Right cardiac atrium (tissue), 5 donors: ENCODE data around the gene ZNF563. TPM values are rescaled to one million over a fixed set of nuclear protein-coding genes. Genes with fewer than 3 reads are reported as not detected.

Experiments
- ATAC-seq, 2 donors: fragments of 200-7000 bp; cut with Tn5 transposase; one replicate each; pipeline versions ENCODE4 v1.8.0 to v1.9.1; 2020; ENCODE audit warnings: moderate library complexity in 2 of 2, mild to moderate bottlenecking in 1 of 2
- DNase-seq, 3 donors: peaks; one replicate each; pipeline ENCODE4 v3.0.0-alpha.2; 2020
- H3K27ac ChIP-seq: one replicate; pipeline ENCODE4 v1.5.1; 2013; ENCODE audit warnings: mild to moderate bottlenecking, low read length, control low read depth, moderate library complexity
- H3K27me3 ChIP-seq: one replicate; pipeline ENCODE4 v1.6.1; 2013; ENCODE audit not compliant: control insufficient read depth, insufficient read depth
- H3K4me1 ChIP-seq: one replicate; pipeline ENCODE4 v1.6.1; 2013; ENCODE audit warnings: low read length; ENCODE audit not compliant: control insufficient read depth, insufficient read depth
- H3K4me3 ChIP-seq: one replicate; pipeline ENCODE4 v1.5.1; 2013; ENCODE audit warnings: low read length, control low read depth
- H3K9me3 ChIP-seq: one replicate; pipeline ENCODE4 v1.6.1; 2013; ENCODE audit warnings: low read length; ENCODE audit not compliant: control insufficient read depth
- WGBS: extraction: QIAGEN DNeasy Blood & Tissue Kit; methylation state at CpG from one replicate; pipeline ENCODE4 v1.1.7; 2013; 5-methylcytosine and 5-hydroxymethylcytosine counted together
- intact Hi-C, 4 donors: fragments of 100-400 bp; cut with DNase I; formaldehyde crosslinking; loops; one replicate each; pipeline versions ENCODE4 v1.11.0 to v1.14.0; 2022 to 2023
- polyA plus RNA-seq: library from polyadenylated mRNA; stranded (reverse); fragments of 200-250 nt; gene quantifications from one replicate; pipeline ENCODE4 v1.2.3, GENCODE V29; 2013
- total RNA-seq, 4 donors: library from RNA; stranded (reverse); fragmentation: NEBNext Ultra II Directional; extraction: Animal tissue kit (Norgen Biotek cat#: 25700); gene quantifications; one replicate each; pipeline ENCODE4 v1.2.1, GENCODE V29; 2021
- donor health status: healthy with polysubstance abuse.
- donor health status: DM: no; HTN: yes; CAD: no.
- donor health status: DM: no; HTN: no; CAD: no.
- donor health status: DM: no; HTN: yes; CAD: no; lungs with severe emphysema.
- donor health status: DM: yes; HTN: yes; CAD: no.

Gene ZNF563
- total and polyA plus RNA-seq, 5 donors = 4.5 to 5.7 (median 5.0) TPM

- H3K4me3 ChIP-seq = peak within 1 kb of the TSS; percentile 47
- peaks cover 7% of the 10 kb centered on the region for H3K4me1 ChIP-seq
- intact Hi-C loops = no loop called here
Observed at GRCh38 chr19:12294249-12295158, 38.9 kb downstream of the ZNF563 start, which contains the start of gene ZNF44. ZNF44 (minus strand) TSS chr19:12294883; CDS start chr19:12294694, 189 bp downstream.

GRCh38 chr19:12293777-12294248 lies 39.6 kb downstream of the ZNF563 start:
- peak; percentile 61 to 82 (median 79) for DNase-seq
- Histone ChIP-seq H3K4me1 (peaks cover 7% of the 10 kb centered on the region), H3K27me3 (no peaks in the 10 kb centered on the region), H3K9me3 (no peaks in the 10 kb centered on the region), H3K27ac (peak overlapping the region; percentile 61), H3K4me3 (peak overlapping the region; percentile 47)
- intact Hi-C loops = no loop called here
- WGBS = under 1% methylated on average over 18 of the region's 18 CpGs
- ATAC-seq = peak; percentile 61 to 66

More at GRCh38 chr19:12294249-12295158, 38.9 kb downstream of the ZNF563 start, which contains the start of gene ZNF44:
- Histone ChIP-seq H3K27me3 (no peaks in the 10 kb centered on the region), H3K27ac (peak within 1 kb of the TSS; percentile 82), H3K9me3 (no peaks in the 10 kb centered on the region)
- under 1% methylated on average over 66 of the region's 66 CpGs for WGBS
- peak; percentile 99 for ATAC-seq
- peak; percentile 97 to 99 (median 99) for DNase-seq

- ATAC-seq = no peak
- no peak for DNase-seq
- H3K27me3 ChIP-seq = no peaks in the 10 kb centered on the region
- H3K4me3 ChIP-seq = no peak overlapping the region
- 98% methylated on average over 7 of the region's 7 CpGs for WGBS
- no peak overlapping the region for H3K27ac ChIP-seq
- H3K9me3 ChIP-seq = no peaks in the 10 kb centered on the region
- H3K4me1 ChIP-seq = peaks cover 9% of the 10 kb centered on the region
- intact Hi-C loops = no loop called here
Observed at GRCh38 chr19:12289790-12290065, 43.7 kb downstream of the ZNF563 start.

GRCh38 chr19:12287958-12288500 lies 45.4 kb downstream of the ZNF563 start:
- no peaks in the 10 kb centered on the region for H3K27me3 ChIP-seq
- WGBS = 73% methylated on average over 1 of the region's 1 CpG
- ATAC-seq (no peak), DNase-seq (no peak)
- H3K4me1 ChIP-seq = peaks cover 4% of the 10 kb centered on the region
- intact Hi-C loops = no loop called here
- H3K4me3 ChIP-seq = no peak overlapping the region
- H3K27ac ChIP-seq = no peak overlapping the region
- H3K9me3 ChIP-seq = no peaks in the 10 kb centered on the region

- no peak for DNase-seq
- ATAC-seq = no peak
- H3K9me3 ChIP-seq = no peaks in the 10 kb centered on the region
- no peaks in the 10 kb centered on the region for H3K27me3 ChIP-seq
- H3K27ac ChIP-seq = no peak overlapping the region
- peaks cover 3% of the 10 kb centered on the region for H3K4me1 ChIP-seq
- WGBS = 97% methylated on average over 18 of the region's 18 CpGs
- intact Hi-C loops = no loop called here
- H3K4me3 ChIP-seq = no peak overlapping the region
Observed at GRCh38 chr19:12284631-12285030, 48.8 kb downstream of the ZNF563 start.

GRCh38 chr19:12284226-12284625 lies 49.2 kb downstream of the ZNF563 start:
- ATAC-seq (no peak), DNase-seq (no peak)
- Histone ChIP-seq H3K4me3 (no peak overlapping the region), H3K27me3 (no peaks in the 10 kb centered on the region), H3K27ac (no peak overlapping the region), H3K4me1 (peaks cover 3% of the 10 kb centered on the region), H3K9me3 (no peaks in the 10 kb centered on the region)
- WGBS = 97% methylated on average over 14 of the region's 14 CpGs
- intact Hi-C loops = no loop called here

GRCh38 chr19:12278713-12279112 lies 54.7 kb downstream of the ZNF563 start:
- Histone ChIP-seq H3K27ac (no peak overlapping the region), H3K9me3 (no peaks in the 10 kb centered on the region), H3K4me3 (no peak overlapping the region), H3K4me1 (no peaks in the 10 kb centered on the region), H3K27me3 (no peaks in the 10 kb centered on the region)
- 60% methylated on average over 2 of the region's 2 CpGs for WGBS
- intact Hi-C loops = no loop called here
- no peak for DNase-seq
- ATAC-seq = peak in 1 of 2 donors; percentile 54

- ATAC-seq = no peak
- H3K27me3 ChIP-seq = no peaks in the 10 kb centered on the region
- peaks cover 6% of the 10 kb centered on the region for H3K9me3 ChIP-seq
- WGBS = 97% methylated on average over 11 of the region's 11 CpGs
- H3K27ac ChIP-seq = no peak overlapping the region
- no peak for DNase-seq
- intact Hi-C loops = no loop called here
- H3K4me3 ChIP-seq = peak overlapping the region; percentile 5
- no peaks in the 10 kb centered on the region for H3K4me1 ChIP-seq
Observed at GRCh38 chr19:12272980-12273901, 60.2 kb downstream of the ZNF563 start.

- no peak for DNase-seq
- Histone ChIP-seq H3K27me3 (no peaks in the 10 kb centered on the region), H3K9me3 (peaks cover 6% of the 10 kb centered on the region), H3K4me1 (no peaks in the 10 kb centered on the region), H3K4me3 (peak overlapping the region; percentile 5), H3K27ac (no peak overlapping the region)
- no peak for ATAC-seq
- WGBS = over 99% methylated on average over 5 of the region's 5 CpGs
- intact Hi-C loops = no loop called here
Observed at GRCh38 chr19:12272386-12272785, 61.0 kb downstream of the ZNF563 start.

GRCh38 chr19:12270854-12271253 lies 62.6 kb downstream of the ZNF563 start:
- no peaks in the 10 kb centered on the region for H3K27me3 ChIP-seq
- WGBS = 98% methylated on average over 2 of the region's 2 CpGs
- H3K4me1 ChIP-seq = no peaks in the 10 kb centered on the region
- no peak overlapping the region for H3K4me3 ChIP-seq
- DNase-seq (no peak), ATAC-seq (no peak)
- peaks cover 6% of the 10 kb centered on the region for H3K9me3 ChIP-seq
- H3K27ac ChIP-seq = no peak overlapping the region
- intact Hi-C loops = no loop called here
